Measurements from ENCODE around the gene OR9A2. TPM values are rescaled to one million over a fixed set of nuclear protein-coding genes. Genes with fewer than 3 reads are reported as not detected.

Gene OR9A2
- total RNA-seq, 1 experiment from 2014 or later: not detected

GRCh38 chr7:143042790-143043271 is 15.9 kb upstream of the OR9A2 start (continued):
- no peak for TF ChIP-seq CTCF (IDR thresholded peaks at IDR 0.05 in 2 of 3, conservative IDR thresholded peaks at IDR 0.05 in 1 of 3; ENCODE audit: borderline replicate concordance in 1 of 3, insufficient read depth in 1 of 3, low read depth in 2 of 3, low read length in 2 of 3)

DNA sequence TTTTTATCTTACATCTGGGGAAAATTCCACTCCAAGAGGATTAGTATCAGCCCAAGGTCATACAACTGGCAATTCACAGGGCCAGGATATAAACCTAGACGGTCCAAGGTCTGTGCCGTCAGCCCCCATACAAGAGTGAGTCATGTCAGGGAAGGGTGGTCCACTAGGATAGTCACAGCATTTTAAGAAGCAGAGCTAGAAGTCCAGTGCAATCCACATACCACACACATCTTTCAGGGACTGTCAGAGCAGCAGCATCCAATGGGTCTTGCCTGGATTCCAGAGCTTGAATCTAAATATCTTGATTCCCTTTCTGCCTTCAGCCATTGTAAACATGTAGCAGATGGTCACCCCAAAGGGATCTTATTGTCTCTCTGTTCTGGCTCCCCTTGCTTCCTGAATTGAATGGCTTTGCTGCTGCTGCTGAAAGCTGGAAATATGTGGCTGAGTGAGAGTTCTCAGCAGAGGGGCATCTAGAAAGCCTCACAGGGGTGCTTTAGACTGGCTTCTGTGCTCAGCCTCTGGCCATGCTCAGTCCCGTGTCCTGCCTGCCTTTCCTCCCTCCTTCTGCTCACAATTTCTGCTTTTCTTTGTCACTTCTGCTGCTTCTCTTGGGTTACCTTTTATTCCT is 15.3 kb upstream of the OR9A2 start:
- Histone ChIP-seq H3K4me2 (ENCODE audit: low read length) (no peak overlapping the region), H4K20me1 (ENCODE audit: insufficient read depth) (no peaks in the 10 kb centered on the region), H3K9ac (ENCODE audit: low read length) (no peak overlapping the region), H3K79me2 (ENCODE audit: insufficient read depth, low read length) (no peaks in the 10 kb centered on the region), H3K4me1 (ENCODE audit: control insufficient read depth in 1 of 2, insufficient read depth in 2 of 2, low read length in 2 of 2) (no peaks in the 10 kb centered on the region), H3K27ac (ENCODE audit: low read depth, low read length) (no peak overlapping the region), H3K4me3 (replicated peaks in 1 of 2; ENCODE audit: low read depth in 1 of 2, low read length in 2 of 2) (no peak overlapping the region), H3K9me2 (ENCODE audit: insufficient read depth) (no peaks in the 10 kb centered on the region), H3K9me3 (ENCODE audit: control insufficient read depth in 1 of 2, insufficient read depth in 1 of 2, low read depth in 1 of 2, low read length in 2 of 2) (no peaks in the 10 kb centered on the region), H3K27me3 (ENCODE audit: insufficient read depth, low read length) (peaks cover 6% of the 10 kb centered on the region; the same call in 1 of the 2 replicates), H3K36me3 (ENCODE audit: control insufficient read depth in 1 of 2, insufficient read depth in 2 of 2, low read length in 2 of 2) (no peaks in the 10 kb centered on the region), H2AFZ (ENCODE audit: low read depth, low read length, poor library complexity, severe bottlenecking) (no peak overlapping the region)
- ATAC-seq: no peak
- intact Hi-C loops (cut with micrococcal nuclease): no loop called here
- CTCF ChIA-PET: no interaction called here
- no peak for DNase-seq (ENCODE audit: low read depth, low spot score)
- RAD21 ChIA-PET (ENCODE audit: low non-redundant PET in 1 of 2, low total read pairs in 2 of 2, uncharacterized antibody in 2 of 2, unreplicated experiment in 2 of 2): no interaction called here
- TF ChIP-seq FOSL1 (IDR thresholded peaks at IDR 0.05; ENCODE audit: low read depth) (no peak), RAD21 (IDR thresholded peaks at IDR 0.05; ENCODE audit: low read depth) (no peak), ELF1 (IDR thresholded peaks at IDR 0.05; ENCODE audit: borderline replicate concordance, low read depth) (no peak), ZFX (IDR thresholded peaks at IDR 0.05) (no peak), CTCF (IDR thresholded peaks at IDR 0.05 in 2 of 3, conservative IDR thresholded peaks at IDR 0.05 in 1 of 3; ENCODE audit: borderline replicate concordance in 1 of 3, insufficient read depth in 1 of 3, low read depth in 2 of 3, low read length in 2 of 3) (no peak), REST (IDR thresholded peaks at IDR 0.05; ENCODE audit: low read depth) (no peak), ATF3 (IDR thresholded peaks at IDR 0.05) (no peak)
- POLR2A ChIA-PET: no interaction called here
- BruUV-seq (replicated peaks): no TSS peak
